ENCODE data around the gene TMEM14B.

Gene TMEM14B

DNA sequence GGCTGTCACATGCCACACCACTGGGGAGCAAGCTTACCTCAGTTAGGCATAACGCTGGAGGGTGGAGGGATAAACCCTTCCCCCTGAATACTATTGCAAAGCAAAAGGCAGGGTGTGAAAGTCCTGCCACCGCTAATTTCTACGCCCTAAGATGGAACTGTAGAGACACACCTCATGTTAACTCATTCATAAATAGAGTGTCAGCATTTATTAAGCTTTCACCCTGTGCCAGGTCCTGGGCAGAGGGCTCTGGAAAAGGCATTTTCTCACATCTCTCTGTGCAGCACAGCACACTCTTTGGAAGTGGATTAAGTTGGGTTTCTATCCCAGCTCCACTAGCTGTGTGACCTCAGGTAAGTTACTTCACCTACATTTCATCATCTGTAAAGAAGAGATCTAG, 21.8 kb downstream of the TMEM14B start:
- TF ChIP-seq YY1 (IDR thresholded peaks at IDR 0.05; ENCODE audit: low read depth) (no peak), RAD21 (IDR thresholded peaks at IDR 0.05; ENCODE audit: low read depth) (no peak), NFIC (IDR thresholded peaks at IDR 0.05) (no peak), TCF12 (IDR thresholded peaks at IDR 0.05; ENCODE audit: low read depth) (no peak), CEBPB (IDR thresholded peaks at IDR 0.05) (no peak)
- TF ChIP-seq, protein P1, sequence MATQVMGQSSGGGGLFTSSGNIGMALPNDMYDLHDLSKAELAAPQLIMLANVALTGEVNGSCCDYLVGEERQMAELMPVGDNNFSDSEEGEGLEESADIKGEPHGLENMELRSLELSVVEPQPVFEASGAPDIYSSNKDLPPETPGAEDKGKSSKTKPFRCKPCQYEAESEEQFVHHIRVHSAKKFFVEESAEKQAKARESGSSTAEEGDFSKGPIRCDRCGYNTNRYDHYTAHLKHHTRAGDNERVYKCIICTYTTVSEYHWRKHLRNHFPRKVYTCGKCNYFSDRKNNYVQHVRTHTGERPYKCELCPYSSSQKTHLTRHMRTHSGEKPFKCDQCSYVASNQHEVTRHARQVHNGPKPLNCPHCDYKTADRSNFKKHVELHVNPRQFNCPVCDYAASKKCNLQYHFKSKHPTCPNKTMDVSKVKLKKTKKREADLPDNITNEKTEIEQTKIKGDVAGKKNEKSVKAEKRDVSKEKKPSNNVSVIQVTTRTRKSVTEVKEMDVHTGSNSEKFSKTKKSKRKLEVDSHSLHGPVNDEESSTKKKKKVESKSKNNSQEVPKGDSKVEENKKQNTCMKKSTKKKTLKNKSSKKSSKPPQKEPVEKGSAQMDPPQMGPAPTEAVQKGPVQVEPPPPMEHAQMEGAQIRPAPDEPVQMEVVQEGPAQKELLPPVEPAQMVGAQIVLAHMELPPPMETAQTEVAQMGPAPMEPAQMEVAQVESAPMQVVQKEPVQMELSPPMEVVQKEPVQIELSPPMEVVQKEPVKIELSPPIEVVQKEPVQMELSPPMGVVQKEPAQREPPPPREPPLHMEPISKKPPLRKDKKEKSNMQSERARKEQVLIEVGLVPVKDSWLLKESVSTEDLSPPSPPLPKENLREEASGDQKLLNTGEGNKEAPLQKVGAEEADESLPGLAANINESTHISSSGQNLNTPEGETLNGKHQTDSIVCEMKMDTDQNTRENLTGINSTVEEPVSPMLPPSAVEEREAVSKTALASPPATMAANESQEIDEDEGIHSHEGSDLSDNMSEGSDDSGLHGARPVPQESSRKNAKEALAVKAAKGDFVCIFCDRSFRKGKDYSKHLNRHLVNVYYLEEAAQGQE (IDR thresholded peaks at IDR 0.05; ENCODE audit: low read depth), result no peak

DNA sequence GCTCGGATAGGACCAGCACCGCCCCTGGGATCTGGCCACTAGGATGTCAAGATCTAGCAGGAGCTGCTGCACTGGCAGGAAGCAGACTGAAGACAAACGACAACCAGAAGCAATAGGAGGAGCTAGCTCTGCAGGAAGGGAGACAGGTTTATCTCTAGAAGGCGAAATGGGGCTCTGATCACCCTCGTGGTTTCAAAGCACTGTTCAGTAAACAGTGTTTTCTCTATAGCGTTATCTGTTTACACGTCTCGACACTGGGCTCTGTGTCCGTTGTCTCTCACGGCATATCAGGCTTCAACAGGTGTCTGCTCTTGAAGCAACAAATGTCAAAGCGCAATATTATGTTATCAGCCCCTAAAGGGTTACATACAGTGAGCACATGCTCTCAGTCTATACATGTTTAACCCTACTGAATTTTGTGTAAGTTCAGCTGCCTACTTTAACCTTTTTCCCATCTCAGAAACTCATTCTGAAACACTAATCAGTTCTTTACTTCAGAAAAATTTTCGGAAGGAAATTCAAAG, 23.8 kb downstream of the TMEM14B start:
- TF ChIP-seq, protein P2, sequence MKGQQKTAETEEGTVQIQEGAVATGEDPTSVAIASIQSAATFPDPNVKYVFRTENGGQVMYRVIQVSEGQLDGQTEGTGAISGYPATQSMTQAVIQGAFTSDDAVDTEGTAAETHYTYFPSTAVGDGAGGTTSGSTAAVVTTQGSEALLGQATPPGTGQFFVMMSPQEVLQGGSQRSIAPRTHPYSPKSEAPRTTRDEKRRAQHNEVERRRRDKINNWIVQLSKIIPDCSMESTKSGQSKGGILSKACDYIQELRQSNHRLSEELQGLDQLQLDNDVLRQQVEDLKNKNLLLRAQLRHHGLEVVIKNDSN (IDR thresholded peaks at IDR 0.05), result no peak
- TF ChIP-seq TEAD4 (IDR thresholded peaks at IDR 0.05) (no peak), FOXM1 (IDR thresholded peaks at IDR 0.05; ENCODE audit: borderline replicate concordance, low read depth) (no peak), NFIC (IDR thresholded peaks at IDR 0.05) (no peak), CEBPB (IDR thresholded peaks at IDR 0.05) (no peak), ZBTB7A (IDR thresholded peaks at IDR 0.05; ENCODE audit: low read depth) (no peak), RAD21 (IDR thresholded peaks at IDR 0.05; ENCODE audit: low read depth) (no peak), TAF1 (IDR thresholded peaks at IDR 0.05; ENCODE audit: low read depth) (no peak), YY1 (IDR thresholded peaks at IDR 0.05; ENCODE audit: low read depth) (no peak), EP300 (IDR thresholded peaks at IDR 0.05; ENCODE audit: borderline replicate concordance) (no peak), TCF12 (IDR thresholded peaks at IDR 0.05; ENCODE audit: low read depth) (no peak)
- TF ChIP-seq, protein P3, sequence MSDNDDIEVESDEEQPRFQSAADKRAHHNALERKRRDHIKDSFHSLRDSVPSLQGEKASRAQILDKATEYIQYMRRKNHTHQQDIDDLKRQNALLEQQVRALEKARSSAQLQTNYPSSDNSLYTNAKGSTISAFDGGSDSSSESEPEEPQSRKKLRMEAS (IDR thresholded peaks at IDR 0.05), result no peak

DNA sequence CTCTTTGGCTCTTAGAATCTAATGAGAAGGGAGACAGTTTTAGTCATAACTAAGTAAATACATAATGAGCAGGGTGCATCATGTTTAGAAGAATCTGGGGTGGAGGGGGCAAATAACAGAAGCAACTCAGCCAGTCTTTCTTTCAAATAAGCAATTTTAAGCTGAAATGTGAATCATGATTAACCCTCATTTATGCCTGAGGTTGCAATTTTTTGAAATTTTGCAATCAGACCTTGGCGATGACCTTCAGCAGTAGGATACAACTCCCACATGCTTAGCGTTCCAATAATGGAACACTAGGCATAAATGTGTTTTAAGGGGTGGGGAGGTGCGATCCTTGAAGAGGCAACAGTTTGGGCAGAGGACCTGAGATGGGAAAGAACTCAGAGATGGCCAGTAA, 30.6 kb downstream of the TMEM14B start:
- TF ChIP-seq TEAD4 (IDR thresholded peaks at IDR 0.05), result no peak
- no peak for TF ChIP-seq EP300 (IDR thresholded peaks at IDR 0.05; ENCODE audit: borderline replicate concordance)
- TF ChIP-seq, protein P1 (IDR thresholded peaks at IDR 0.05; ENCODE audit: low read depth), result no peak

DNA sequence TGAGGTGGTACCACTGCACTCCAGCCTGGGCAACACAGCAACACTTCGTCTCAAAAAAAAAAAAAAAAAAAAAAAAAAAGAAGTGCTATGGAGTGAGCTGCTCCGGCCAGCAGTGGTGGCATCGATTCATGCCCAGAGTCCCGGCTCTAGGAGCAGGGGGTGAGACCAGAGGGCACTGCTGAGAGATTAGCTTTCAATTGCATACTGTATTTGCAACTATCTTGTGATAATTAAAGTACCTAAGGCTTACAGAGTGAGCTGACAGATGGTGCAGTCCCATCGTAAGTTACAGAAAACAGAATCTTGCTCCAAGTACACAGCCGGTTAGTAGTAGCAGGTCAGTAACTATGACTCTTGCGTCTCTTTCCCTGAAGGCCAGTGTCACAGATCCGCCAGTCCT, 31.5 kb downstream of the TMEM14B start:
- TF ChIP-seq TAF1 (IDR thresholded peaks at IDR 0.05; ENCODE audit: low read depth) (no peak), TCF12 (IDR thresholded peaks at IDR 0.05; ENCODE audit: low read depth) (no peak), FOXM1 (IDR thresholded peaks at IDR 0.05; ENCODE audit: borderline replicate concordance, low read depth) (no peak), RAD21 (IDR thresholded peaks at IDR 0.05; ENCODE audit: low read depth) (no peak), EP300 (IDR thresholded peaks at IDR 0.05; ENCODE audit: borderline replicate concordance) (no peak), NFIC (IDR thresholded peaks at IDR 0.05) (no peak)
- TF ChIP-seq, protein P3 (IDR thresholded peaks at IDR 0.05), result no peak
- TF ChIP-seq, protein P1 (IDR thresholded peaks at IDR 0.05; ENCODE audit: low read depth), result no peak
- TF ChIP-seq, protein P2 (IDR thresholded peaks at IDR 0.05), result no peak

DNA sequence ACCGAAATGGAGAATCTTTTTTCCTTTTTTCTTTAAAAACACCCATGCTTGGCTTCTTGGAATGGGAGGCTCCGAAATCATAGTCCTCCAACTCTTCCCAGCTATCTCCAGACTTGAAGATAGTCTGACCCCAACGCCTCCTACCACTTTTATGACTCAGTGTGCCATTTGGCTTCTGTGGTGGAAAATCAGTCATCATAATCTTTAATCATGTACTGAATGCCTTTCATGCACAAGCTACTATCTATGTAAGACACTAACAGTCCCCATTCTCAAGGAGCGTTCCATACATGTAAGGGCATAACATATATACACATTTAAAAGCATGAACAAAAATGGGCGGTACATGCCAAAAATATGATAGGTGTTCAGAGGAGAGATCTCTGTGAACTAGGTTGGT, 44.1 kb downstream of the TMEM14B start:
- TF ChIP-seq, protein P1 (IDR thresholded peaks at IDR 0.05; ENCODE audit: low read depth), result no peak
- no peak for TF ChIP-seq TAF1 (IDR thresholded peaks at IDR 0.05; ENCODE audit: low read depth)
- TF ChIP-seq EP300 (IDR thresholded peaks at IDR 0.05; ENCODE audit: borderline replicate concordance), result no peak
- no peak for TF ChIP-seq NFIC (IDR thresholded peaks at IDR 0.05)
- TF ChIP-seq YY1 (IDR thresholded peaks at IDR 0.05; ENCODE audit: low read depth), result no peak
- no peak for TF ChIP-seq CREB1 (IDR thresholded peaks at IDR 0.05; ENCODE audit: low read depth)
- TF ChIP-seq, protein P2 (IDR thresholded peaks at IDR 0.05), result no peak

All from Ishikawa (cell line).